Natural killer cell (primary cell): ENCODE results near the gene NDST1. TPM values are rescaled to one million over a fixed set of nuclear protein-coding genes. Genes with fewer than 3 reads are reported as not detected.

ENCODE experiments used
- ATAC-seq, 3 donors: fragments of 150-1000 bp in 2 of 3; fragments of 200-7000 bp in 1 of 3; cut with Tn5 transposase; 1 replicate in 1 of 3; 2 replicates in 2 of 3; pipeline ENCODE4 v1.10.0; 2021; ENCODE audit warnings: mild to moderate bottlenecking in 2 of 3, moderate library complexity in 2 of 3
- DNase-seq, 2 donors: peaks; one replicate each; pipeline versions ENCODE4 v3.0.0 to v3.0.0-alpha.2; 2013 to 2021; ENCODE audit warnings: mixed read lengths in 1 of 2
- H3K27ac ChIP-seq: one replicate; pipeline ENCODE4 v1.5.1; 2013; ENCODE audit warnings: mild to moderate bottlenecking, low read length
- H3K27me3 ChIP-seq: one replicate; pipeline ENCODE4 v1.6.1; 2013; ENCODE audit warnings: low read length; ENCODE audit not compliant: control insufficient read depth, insufficient read depth
- H3K36me3 ChIP-seq: one replicate; pipeline ENCODE4 v1.6.1; 2013; ENCODE audit warnings: low read length; ENCODE audit not compliant: control insufficient read depth, insufficient read depth
- H3K4me1 ChIP-seq: one replicate; pipeline ENCODE4 v1.6.1; 2013; ENCODE audit warnings: low read length; ENCODE audit not compliant: control insufficient read depth, insufficient read depth
- H3K4me3 ChIP-seq: one replicate; pipeline ENCODE4 v1.5.1; 2013; ENCODE audit warnings: low read length
- H3K9me3 ChIP-seq: one replicate; pipeline ENCODE4 v1.6.1; 2013; ENCODE audit warnings: low read length; ENCODE audit not compliant: control insufficient read depth, insufficient read depth
- H3K27ac Mint-ChIP-seq, 2 donors: one replicate each; pipeline ENCODE4 v1.8.0; 2022; ENCODE audit warnings: mild to moderate bottlenecking in 2 of 2, mixed read lengths in 2 of 2, moderate library complexity in 1 of 2
- H3K27me3 Mint-ChIP-seq, 2 donors: one replicate each; pipeline ENCODE4 v1.8.0; 2022; ENCODE audit warnings: low read depth in 2 of 2, mixed read lengths in 2 of 2
- H3K36me3 Mint-ChIP-seq: one replicate; pipeline ENCODE4 v1.8.0; 2022; ENCODE audit warnings: mixed read lengths
- H3K4me1 Mint-ChIP-seq, 2 donors: one replicate each; pipeline ENCODE4 v1.8.0; 2022; ENCODE audit warnings: mixed read lengths in 2 of 2
- H3K4me3 Mint-ChIP-seq: one replicate; pipeline ENCODE4 v1.8.0; 2022; ENCODE audit warnings: mild to moderate bottlenecking, moderate library complexity, mixed read lengths
- H3K9me3 Mint-ChIP-seq, 2 donors: one replicate each; pipeline ENCODE4 v1.8.0; 2022; ENCODE audit warnings: mixed read lengths in 2 of 2
- CTCF ChIP-seq: fragments of 200-600 bp; IDR thresholded peaks from one replicate; pipeline ENCODE4 v1.8.0; 2022; ENCODE audit warnings: antibody characterized with exemption
- WGBS: methylation state at CpG from one replicate; pipeline ENCODE4 v1.1.7; 2013; ENCODE audit warnings: missing lambda C conversion rate; ENCODE audit not compliant: insufficient coverage; 5-methylcytosine and 5-hydroxymethylcytosine counted together
- intact Hi-C: fragments of 100-400 bp; cut with micrococcal nuclease; formaldehyde crosslinking; loops from one replicate; pipeline ENCODE4 v1.14.2; 2022
- total RNA-seq, 4 donors: library from RNA; stranded (reverse); fragments of 120-200 nt in 1 of 4; gene quantifications; one replicate each; pipeline versions ENCODE4 v1.2.3 to v1.2.4, GENCODE V29; 2013 to 2022

Gene NDST1
- total RNA-seq, 3 donors from 2014 or later (not counting 1 experiment from before 2014, with no cell fraction given) = 2.8 to 12.3 (median 4.3) TPM

GRCh38 chr5:150550286-150550685, 42.4 kb downstream of the NDST1 start:
- H3K9me3 ChIP-seq = no peaks in the 10 kb centered on the region
- no peak for TF ChIP-seq CTCF
- H3K4me1 ChIP-seq = no peaks in the 10 kb centered on the region
- 57% methylated on average over 8 of the region's 8 CpGs for WGBS
- no peaks in the 10 kb centered on the region for H3K36me3 ChIP-seq
- H3K27me3 Mint-ChIP-seq = no peaks in the 10 kb centered on the region
- H3K4me3 Mint-ChIP-seq = no peak overlapping the region
- H3K4me1 Mint-ChIP-seq = no peaks in the 10 kb centered on the region
- intact Hi-C loops = no loop called here
- ATAC-seq (no peak), DNase-seq (no peak)
- H3K27ac Mint-ChIP-seq = no peak overlapping the region
- no peaks in the 10 kb centered on the region for H3K27me3 ChIP-seq
- no peak overlapping the region for H3K4me3 ChIP-seq
- H3K27ac ChIP-seq = no peak overlapping the region
- no peaks in the 10 kb centered on the region for H3K36me3 Mint-ChIP-seq
- H3K9me3 Mint-ChIP-seq = no peaks in the 10 kb centered on the region

GRCh38 chr5:150551066-150551465, 43.1 kb downstream of the NDST1 start:
- Mint-ChIP-seq H3K9me3 (no peaks in the 10 kb centered on the region), H3K4me3 (no peak overlapping the region), H3K4me1 (no peaks in the 10 kb centered on the region), H3K27ac (no peak overlapping the region), H3K36me3 (no peaks in the 10 kb centered on the region), H3K27me3 (no peaks in the 10 kb centered on the region)
- H3K4me3 ChIP-seq = no peak overlapping the region
- H3K36me3 ChIP-seq = no peaks in the 10 kb centered on the region
- TF ChIP-seq CTCF = no peak
- H3K27ac ChIP-seq = no peak overlapping the region
- no peaks in the 10 kb centered on the region for H3K27me3 ChIP-seq
- H3K9me3 ChIP-seq = no peaks in the 10 kb centered on the region
- H3K4me1 ChIP-seq = no peaks in the 10 kb centered on the region
- intact Hi-C loops = no loop called here
- ATAC-seq (no peak), DNase-seq (no peak)
- WGBS = 94% methylated on average over 2 of the region's 2 CpGs

- no peak overlapping the region for H3K27ac ChIP-seq
- Mint-ChIP-seq H3K27me3 (no peaks in the 10 kb centered on the region), H3K4me1 (no peaks in the 10 kb centered on the region), H3K36me3 (no peaks in the 10 kb centered on the region), H3K27ac (no peak overlapping the region), H3K4me3 (no peak overlapping the region), H3K9me3 (no peaks in the 10 kb centered on the region)
- no peaks in the 10 kb centered on the region for H3K36me3 ChIP-seq
- H3K27me3 ChIP-seq = no peaks in the 10 kb centered on the region
- H3K4me3 ChIP-seq = no peak overlapping the region
- no peak for DNase-seq
- ATAC-seq = no peak
- H3K4me1 ChIP-seq = no peaks in the 10 kb centered on the region
- no peak for TF ChIP-seq CTCF
- intact Hi-C loops = no loop called here
- 94% methylated on average over 17 of the region's 17 CpGs for WGBS
- H3K9me3 ChIP-seq = no peaks in the 10 kb centered on the region
Observed at GRCh38 chr5:150553402-150553801, 45.5 kb downstream of the NDST1 start.

- TF ChIP-seq CTCF = no peak
- no peak for ATAC-seq
- no peaks in the 10 kb centered on the region for H3K27me3 ChIP-seq
- H3K27me3 Mint-ChIP-seq = no peaks in the 10 kb centered on the region
- H3K4me1 ChIP-seq = no peaks in the 10 kb centered on the region
- no peaks in the 10 kb centered on the region for H3K4me1 Mint-ChIP-seq
- no peaks in the 10 kb centered on the region for H3K9me3 ChIP-seq
- no peaks in the 10 kb centered on the region for H3K36me3 ChIP-seq
- no peak for DNase-seq
- no peaks in the 10 kb centered on the region for H3K9me3 Mint-ChIP-seq
- H3K36me3 Mint-ChIP-seq = no peaks in the 10 kb centered on the region
- no peak overlapping the region for H3K27ac ChIP-seq
- intact Hi-C loops = no loop called here
- no peak overlapping the region for H3K4me3 ChIP-seq
- no peak overlapping the region for H3K27ac Mint-ChIP-seq
- WGBS = 82% methylated on average over 4 of the region's 8 CpGs
- no peak overlapping the region for H3K4me3 Mint-ChIP-seq
Observed at GRCh38 chr5:150553911-150554310, 46.0 kb downstream of the NDST1 start.
